Natural killer cell (primary cell): ENCODE data around the gene BTBD16. TPM values are rescaled to one million over a fixed set of nuclear protein-coding genes. Genes with fewer than 3 reads are reported as not detected.

Experiments used
- ATAC-seq, 3 donors: fragments of 150-1000 bp in 2 of 3; fragments of 200-7000 bp in 1 of 3; cut with Tn5 transposase; 1 replicate in 1 of 3; 2 replicates in 2 of 3; pipeline ENCODE4 v1.10.0; 2021; ENCODE audit warnings: mild to moderate bottlenecking in 2 of 3, moderate library complexity in 2 of 3
- DNase-seq, 2 donors: peaks; one replicate each; pipeline versions ENCODE4 v3.0.0 to v3.0.0-alpha.2; 2013 to 2021; ENCODE audit warnings: mixed read lengths in 1 of 2
- H3K27ac ChIP-seq: one replicate; pipeline ENCODE4 v1.5.1; 2013; ENCODE audit warnings: mild to moderate bottlenecking, low read length
- H3K27me3 ChIP-seq: one replicate; pipeline ENCODE4 v1.6.1; 2013; ENCODE audit warnings: low read length; ENCODE audit not compliant: control insufficient read depth, insufficient read depth
- H3K36me3 ChIP-seq: one replicate; pipeline ENCODE4 v1.6.1; 2013; ENCODE audit warnings: low read length; ENCODE audit not compliant: control insufficient read depth, insufficient read depth
- H3K4me1 ChIP-seq: one replicate; pipeline ENCODE4 v1.6.1; 2013; ENCODE audit warnings: low read length; ENCODE audit not compliant: control insufficient read depth, insufficient read depth
- H3K4me3 ChIP-seq: one replicate; pipeline ENCODE4 v1.5.1; 2013; ENCODE audit warnings: low read length
- H3K9me3 ChIP-seq: one replicate; pipeline ENCODE4 v1.6.1; 2013; ENCODE audit warnings: low read length; ENCODE audit not compliant: control insufficient read depth, insufficient read depth
- H3K27ac Mint-ChIP-seq, 2 donors: one replicate each; pipeline ENCODE4 v1.8.0; 2022; ENCODE audit warnings: mild to moderate bottlenecking in 2 of 2, mixed read lengths in 2 of 2, moderate library complexity in 1 of 2
- H3K27me3 Mint-ChIP-seq, 2 donors: one replicate each; pipeline ENCODE4 v1.8.0; 2022; ENCODE audit warnings: low read depth in 2 of 2, mixed read lengths in 2 of 2
- H3K36me3 Mint-ChIP-seq: one replicate; pipeline ENCODE4 v1.8.0; 2022; ENCODE audit warnings: mixed read lengths
- H3K4me1 Mint-ChIP-seq, 2 donors: one replicate each; pipeline ENCODE4 v1.8.0; 2022; ENCODE audit warnings: mixed read lengths in 2 of 2
- H3K4me3 Mint-ChIP-seq: one replicate; pipeline ENCODE4 v1.8.0; 2022; ENCODE audit warnings: mild to moderate bottlenecking, moderate library complexity, mixed read lengths
- H3K9me3 Mint-ChIP-seq, 2 donors: one replicate each; pipeline ENCODE4 v1.8.0; 2022; ENCODE audit warnings: mixed read lengths in 2 of 2
- CTCF ChIP-seq: fragments of 200-600 bp; IDR thresholded peaks from one replicate; pipeline ENCODE4 v1.8.0; 2022; ENCODE audit warnings: antibody characterized with exemption
- WGBS: methylation state at CpG from one replicate; pipeline ENCODE4 v1.1.7; 2013; ENCODE audit warnings: missing lambda C conversion rate; ENCODE audit not compliant: insufficient coverage; 5-methylcytosine and 5-hydroxymethylcytosine counted together
- intact Hi-C: fragments of 100-400 bp; cut with micrococcal nuclease; formaldehyde crosslinking; loops from one replicate; pipeline ENCODE4 v1.14.2; 2022
- total RNA-seq, 4 donors: library from RNA; stranded (reverse); fragments of 120-200 nt in 1 of 4; gene quantifications; one replicate each; pipeline versions ENCODE4 v1.2.3 to v1.2.4, GENCODE V29; 2013 to 2022

Gene BTBD16
- total RNA-seq, 3 donors from 2014 or later (not counting 1 experiment from before 2014, with no cell fraction given), result not detected

- no peak for DNase-seq
- no peak for TF ChIP-seq CTCF
- intact Hi-C loops, result no loop called here
- WGBS, result 76% methylated on average over 14 of the region's 17 CpGs
- Mint-ChIP-seq H3K9me3 (no peaks in the 10 kb centered on the region), H3K4me3 (no peak overlapping the region), H3K27me3 (peaks cover 0 to 7% of the 10 kb centered on the region in 2 donors), H3K4me1 (no peaks in the 10 kb centered on the region), H3K27ac (no peak overlapping the region), H3K36me3 (no peaks in the 10 kb centered on the region)
- Histone ChIP-seq H3K36me3 (no peaks in the 10 kb centered on the region), H3K27ac (no peak overlapping the region), H3K4me3 (no peak overlapping the region), H3K9me3 (no peaks in the 10 kb centered on the region), H3K27me3 (no peaks in the 10 kb centered on the region), H3K4me1 (no peaks in the 10 kb centered on the region)
- ATAC-seq, result no peak
Measured at GRCh38 chr10:122237331-122237990, 33.6 kb upstream of the BTBD16 start.

GRCh38 chr10:122239578-122240257, 31.4 kb upstream of the BTBD16 start:
- no peaks in the 10 kb centered on the region for H3K36me3 ChIP-seq
- ATAC-seq, result no peak
- Mint-ChIP-seq H3K27me3 (peaks cover 0 to 7% of the 10 kb centered on the region in 2 donors), H3K4me1 (no peaks in the 10 kb centered on the region), H3K27ac (no peak overlapping the region), H3K4me3 (no peak overlapping the region), H3K36me3 (no peaks in the 10 kb centered on the region), H3K9me3 (no peaks in the 10 kb centered on the region)
- no peak for TF ChIP-seq CTCF
- 91% methylated on average over 9 of the region's 10 CpGs for WGBS
- H3K27me3 ChIP-seq, result no peaks in the 10 kb centered on the region
- DNase-seq, result no peak
- no peak overlapping the region for H3K27ac ChIP-seq
- no peaks in the 10 kb centered on the region for H3K9me3 ChIP-seq
- no peaks in the 10 kb centered on the region for H3K4me1 ChIP-seq
- intact Hi-C loops, result no loop called here
- H3K4me3 ChIP-seq, result no peak overlapping the region

GRCh38 chr10:122240401-122240800, 30.7 kb upstream of the BTBD16 start:
- Mint-ChIP-seq H3K4me1 (no peaks in the 10 kb centered on the region), H3K27ac (no peak overlapping the region), H3K4me3 (no peak overlapping the region), H3K9me3 (no peaks in the 10 kb centered on the region), H3K36me3 (no peaks in the 10 kb centered on the region), H3K27me3 (peaks cover 3 to 7% of the 10 kb centered on the region in 2 donors)
- Histone ChIP-seq H3K4me3 (no peak overlapping the region), H3K36me3 (no peaks in the 10 kb centered on the region), H3K9me3 (no peaks in the 10 kb centered on the region), H3K27me3 (no peaks in the 10 kb centered on the region), H3K27ac (no peak overlapping the region), H3K4me1 (no peaks in the 10 kb centered on the region)
- intact Hi-C loops, result no loop called here
- no peak for TF ChIP-seq CTCF
- DNase-seq (no peak), ATAC-seq (no peak)
- 88% methylated on average over 6 of the region's 6 CpGs for WGBS
